Gastroesophageal sphincter (tissue), 3 donors: ENCODE data around the gene CT45A10.
"Not testable (repeated sequence)": the region's sequence is repeated elsewhere in the genome, so short reads cannot be mapped to it uniquely, and the experiment has no call there.

Source experiments
- CTCF ChIP-seq, 4 experiments: fragments of 200-600 bp in 2 of 4; fragments of 450-650 bp in 2 of 4; sonication (generic) in 1 of 4; IDR thresholded peaks; one replicate each; pipeline ENCODE4 v1.5.1; 2017 to 2019; ENCODE audit warnings: antibody characterized with exemption in 4 of 4, mild to moderate bottlenecking in 2 of 4, moderate library complexity in 2 of 4
- EP300 ChIP-seq: sonication (generic); formaldehyde crosslinking; IDR thresholded peaks from one replicate; pipeline ENCODE4 v1.6.1; 2017; ENCODE audit warnings: antibody characterized with exemption, mild to moderate bottlenecking

GRCh38 chrX:135920516-135920915 lies 27.3 kb upstream of the CT45A10 start:
- not testable (repeated sequence) for TF ChIP-seq CTCF (IDR thresholded peaks at IDR 0.05); EP300
